ENCODE data around the gene RPN2. TPM values are rescaled to one million over a fixed set of nuclear protein-coding genes. Genes with fewer than 3 reads are reported as not detected.

Gene RPN2
- total and polyA plus RNA-seq, 9 of the 15 experiments (the other 6 are each of a cell fraction or from before 2014, with no cell fraction given): 168 to 548 (median 325) TPM

DNA sequence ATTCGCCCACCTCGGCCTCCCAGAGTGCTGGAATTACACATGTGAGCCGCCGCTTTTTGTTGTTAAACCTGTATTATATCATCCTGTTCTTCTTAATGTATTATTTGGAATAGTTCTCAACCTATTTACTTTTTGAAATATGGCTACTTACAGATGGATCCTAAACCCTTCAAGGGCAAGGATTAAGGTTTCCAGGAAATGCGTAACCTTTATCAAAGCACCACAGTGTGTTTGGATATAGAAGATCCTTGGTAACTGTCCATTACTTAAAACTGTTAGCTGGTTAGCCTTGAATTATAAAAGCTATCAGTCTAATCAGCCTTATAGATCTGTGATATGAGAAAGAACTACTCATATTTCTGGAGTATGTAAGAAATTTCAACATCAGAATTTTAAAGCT is 12.3 kb upstream of the RPN2 start (continued):
- TF ChIP-seq, protein P1, sequence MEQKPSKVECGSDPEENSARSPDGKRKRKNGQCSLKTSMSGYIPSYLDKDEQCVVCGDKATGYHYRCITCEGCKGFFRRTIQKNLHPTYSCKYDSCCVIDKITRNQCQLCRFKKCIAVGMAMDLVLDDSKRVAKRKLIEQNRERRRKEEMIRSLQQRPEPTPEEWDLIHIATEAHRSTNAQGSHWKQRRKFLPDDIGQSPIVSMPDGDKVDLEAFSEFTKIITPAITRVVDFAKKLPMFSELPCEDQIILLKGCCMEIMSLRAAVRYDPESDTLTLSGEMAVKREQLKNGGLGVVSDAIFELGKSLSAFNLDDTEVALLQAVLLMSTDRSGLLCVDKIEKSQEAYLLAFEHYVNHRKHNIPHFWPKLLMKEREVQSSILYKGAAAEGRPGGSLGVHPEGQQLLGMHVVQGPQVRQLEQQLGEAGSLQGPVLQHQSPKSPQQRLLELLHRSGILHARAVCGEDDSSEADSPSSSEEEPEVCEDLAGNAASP (IDR thresholded peaks at IDR 0.05): no peak
- TF ChIP-seq PCBP1 (IDR thresholded peaks at IDR 0.05; ENCODE audit: low read depth, low read length, poor library complexity, severe bottlenecking) (no peak), CBFA2T2 (conservative IDR thresholded peaks at IDR 0.05) (0 out of 2 replicates have a peak, but pooled peaks have one; percentile 5), SP2 (IDR thresholded peaks at IDR 0.05; ENCODE audit: extremely low read depth, low read depth, low read length, poor library complexity, severe bottlenecking) (no peak), CBFA2T3 (IDR thresholded peaks at IDR 0.05) (peak; percentile 51), CBX5 (IDR thresholded peaks at IDR 0.05; ENCODE audit: borderline replicate concordance, low read depth) (no peak), POLR2B (IDR thresholded peaks at IDR 0.05; ENCODE audit: low read depth, partially characterized antibody) (no peak), NUFIP1 (IDR thresholded peaks at IDR 0.05; ENCODE audit: partially characterized antibody) (no peak), SMAD1 (IDR thresholded peaks at IDR 0.05; ENCODE audit: low read depth, low read length, partially characterized antibody) (no peak), ZBTB7A (IDR thresholded peaks at IDR 0.05; ENCODE audit: borderline replicate concordance, control insufficient read depth, low read depth, low read length) (no peak), CSDE1 (IDR thresholded peaks at IDR 0.05) (no peak), MTF1 (CRISPR knock-in tag; IDR thresholded peaks at IDR 0.05; ENCODE audit: borderline replicate concordance) (no peak), ZNF77 (CRISPR knock-in tag; IDR thresholded peaks at IDR 0.05) (no peak), TCF3 (CRISPR knock-in tag; IDR thresholded peaks at IDR 0.05) (peak; percentile 62), OTX1 (CRISPR knock-in tag; IDR thresholded peaks at IDR 0.05) (no peak), CHD2 (IDR thresholded peaks at IDR 0.05; ENCODE audit: low read depth, low read length) (no peak), PHF21A (IDR thresholded peaks at IDR 0.05; ENCODE audit: borderline replicate concordance, low read depth) (no peak), GABPB1 (CRISPR knock-in tag; IDR thresholded peaks at IDR 0.05) (no peak)
- TF ChIP-seq, protein P2, sequence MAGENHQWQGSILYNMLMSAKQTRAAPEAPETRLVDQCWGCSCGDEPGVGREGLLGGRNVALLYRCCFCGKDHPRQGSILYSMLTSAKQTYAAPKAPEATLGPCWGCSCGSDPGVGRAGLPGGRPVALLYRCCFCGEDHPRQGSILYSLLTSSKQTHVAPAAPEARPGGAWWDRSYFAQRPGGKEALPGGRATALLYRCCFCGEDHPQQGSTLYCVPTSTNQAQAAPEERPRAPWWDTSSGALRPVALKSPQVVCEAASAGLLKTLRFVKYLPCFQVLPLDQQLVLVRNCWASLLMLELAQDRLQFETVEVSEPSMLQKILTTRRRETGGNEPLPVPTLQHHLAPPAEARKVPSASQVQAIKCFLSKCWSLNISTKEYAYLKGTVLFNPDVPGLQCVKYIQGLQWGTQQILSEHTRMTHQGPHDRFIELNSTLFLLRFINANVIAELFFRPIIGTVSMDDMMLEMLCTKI (IDR thresholded peaks at IDR 0.05; ENCODE audit: partially characterized antibody): no peak
- TF ChIP-seq, protein P3, sequence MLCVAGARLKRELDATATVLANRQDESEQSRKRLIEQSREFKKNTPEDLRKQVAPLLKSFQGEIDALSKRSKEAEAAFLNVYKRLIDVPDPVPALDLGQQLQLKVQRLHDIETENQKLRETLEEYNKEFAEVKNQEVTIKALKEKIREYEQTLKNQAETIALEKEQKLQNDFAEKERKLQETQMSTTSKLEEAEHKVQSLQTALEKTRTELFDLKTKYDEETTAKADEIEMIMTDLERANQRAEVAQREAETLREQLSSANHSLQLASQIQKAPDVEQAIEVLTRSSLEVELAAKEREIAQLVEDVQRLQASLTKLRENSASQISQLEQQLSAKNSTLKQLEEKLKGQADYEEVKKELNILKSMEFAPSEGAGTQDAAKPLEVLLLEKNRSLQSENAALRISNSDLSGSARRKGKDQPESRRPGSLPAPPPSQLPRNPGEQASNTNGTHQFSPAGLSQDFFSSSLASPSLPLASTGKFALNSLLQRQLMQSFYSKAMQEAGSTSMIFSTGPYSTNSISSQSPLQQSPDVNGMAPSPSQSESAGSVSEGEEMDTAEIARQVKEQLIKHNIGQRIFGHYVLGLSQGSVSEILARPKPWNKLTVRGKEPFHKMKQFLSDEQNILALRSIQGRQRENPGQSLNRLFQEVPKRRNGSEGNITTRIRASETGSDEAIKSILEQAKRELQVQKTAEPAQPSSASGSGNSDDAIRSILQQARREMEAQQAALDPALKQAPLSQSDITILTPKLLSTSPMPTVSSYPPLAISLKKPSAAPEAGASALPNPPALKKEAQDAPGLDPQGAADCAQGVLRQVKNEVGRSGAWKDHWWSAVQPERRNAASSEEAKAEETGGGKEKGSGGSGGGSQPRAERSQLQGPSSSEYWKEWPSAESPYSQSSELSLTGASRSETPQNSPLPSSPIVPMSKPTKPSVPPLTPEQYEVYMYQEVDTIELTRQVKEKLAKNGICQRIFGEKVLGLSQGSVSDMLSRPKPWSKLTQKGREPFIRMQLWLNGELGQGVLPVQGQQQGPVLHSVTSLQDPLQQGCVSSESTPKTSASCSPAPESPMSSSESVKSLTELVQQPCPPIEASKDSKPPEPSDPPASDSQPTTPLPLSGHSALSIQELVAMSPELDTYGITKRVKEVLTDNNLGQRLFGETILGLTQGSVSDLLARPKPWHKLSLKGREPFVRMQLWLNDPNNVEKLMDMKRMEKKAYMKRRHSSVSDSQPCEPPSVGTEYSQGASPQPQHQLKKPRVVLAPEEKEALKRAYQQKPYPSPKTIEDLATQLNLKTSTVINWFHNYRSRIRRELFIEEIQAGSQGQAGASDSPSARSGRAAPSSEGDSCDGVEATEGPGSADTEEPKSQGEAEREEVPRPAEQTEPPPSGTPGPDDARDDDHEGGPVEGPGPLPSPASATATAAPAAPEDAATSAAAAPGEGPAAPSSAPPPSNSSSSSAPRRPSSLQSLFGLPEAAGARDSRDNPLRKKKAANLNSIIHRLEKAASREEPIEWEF (CRISPR knock-in tag; IDR thresholded peaks at IDR 0.05): no peak
- TF ChIP-seq, protein P4, sequence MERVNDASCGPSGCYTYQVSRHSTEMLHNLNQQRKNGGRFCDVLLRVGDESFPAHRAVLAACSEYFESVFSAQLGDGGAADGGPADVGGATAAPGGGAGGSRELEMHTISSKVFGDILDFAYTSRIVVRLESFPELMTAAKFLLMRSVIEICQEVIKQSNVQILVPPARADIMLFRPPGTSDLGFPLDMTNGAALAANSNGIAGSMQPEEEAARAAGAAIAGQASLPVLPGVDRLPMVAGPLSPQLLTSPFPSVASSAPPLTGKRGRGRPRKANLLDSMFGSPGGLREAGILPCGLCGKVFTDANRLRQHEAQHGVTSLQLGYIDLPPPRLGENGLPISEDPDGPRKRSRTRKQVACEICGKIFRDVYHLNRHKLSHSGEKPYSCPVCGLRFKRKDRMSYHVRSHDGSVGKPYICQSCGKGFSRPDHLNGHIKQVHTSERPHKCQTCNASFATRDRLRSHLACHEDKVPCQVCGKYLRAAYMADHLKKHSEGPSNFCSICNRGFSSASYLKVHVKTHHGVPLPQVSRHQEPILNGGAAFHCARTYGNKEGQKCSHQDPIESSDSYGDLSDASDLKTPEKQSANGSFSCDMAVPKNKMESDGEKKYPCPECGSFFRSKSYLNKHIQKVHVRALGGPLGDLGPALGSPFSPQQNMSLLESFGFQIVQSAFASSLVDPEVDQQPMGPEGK (CRISPR knock-in tag; IDR thresholded peaks at IDR 0.05; ENCODE audit: borderline replicate concordance): no peak
